T-helper 2 cell treated with Interferon-gamma antibody and Interleukin-4, amounts not matched to agents 5 μg/mL and 100 μg/mL, for 36 hours (primary cell): ENCODE results near the gene CD2BP2.
"Not testable (repeated sequence)": the region's sequence is repeated elsewhere in the genome, so short reads cannot be mapped to it uniquely, and the experiment has no call there.

Source experiments
- DNase-seq: peaks from one replicate; pipeline ENCODE4 v3.0.0; 2021; ENCODE audit warnings: low spot score
- H3K27ac Mint-ChIP-seq: one replicate; pipeline ENCODE4 v1.8.0; 2021; ENCODE audit warnings: mild to moderate bottlenecking, mixed read lengths
- H3K27me3 Mint-ChIP-seq: one replicate; pipeline ENCODE4 v1.8.0; 2021; ENCODE audit warnings: low read depth, mixed read lengths
- H3K36me3 Mint-ChIP-seq: one replicate; pipeline ENCODE4 v1.8.0; 2021; ENCODE audit warnings: low read depth, mixed read lengths
- H3K4me1 Mint-ChIP-seq: one replicate; pipeline ENCODE4 v1.8.0; 2021; ENCODE audit warnings: low read depth, mixed read lengths
- H3K4me3 Mint-ChIP-seq: one replicate; pipeline ENCODE4 v1.8.0; 2022; ENCODE audit warnings: mild to moderate bottlenecking, moderate library complexity, mixed read lengths
- H3K9me3 Mint-ChIP-seq: one replicate; pipeline ENCODE4 v1.8.0; 2021; ENCODE audit warnings: mixed read lengths

Gene CD2BP2

DNA sequence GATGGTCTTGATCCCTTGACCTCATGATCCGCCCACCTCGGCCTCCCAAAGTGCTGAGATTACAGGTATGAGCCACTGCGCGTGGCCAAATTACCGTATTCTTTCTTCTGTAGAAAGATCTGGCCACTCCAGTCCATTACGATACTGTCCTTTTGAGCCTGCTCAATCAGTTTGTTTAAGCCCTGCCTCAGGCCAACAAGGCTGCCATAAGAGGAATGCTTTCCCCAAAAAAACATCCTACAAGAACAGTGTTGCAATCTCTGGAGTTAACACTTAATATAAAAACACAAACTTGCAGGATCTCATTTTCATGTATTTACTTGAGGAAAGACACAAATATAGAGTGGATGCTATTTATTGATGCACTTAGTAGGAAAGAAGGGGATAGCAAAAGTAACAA, 30.9 kb downstream of the CD2BP2 start:
- H3K27ac Mint-ChIP-seq, H3K36me3 Mint-ChIP-seq, H3K4me3 Mint-ChIP-seq, H3K27me3 Mint-ChIP-seq, DNase-seq, H3K4me1 Mint-ChIP-seq, H3K9me3 Mint-ChIP-seq: not testable (repeated sequence)

DNA sequence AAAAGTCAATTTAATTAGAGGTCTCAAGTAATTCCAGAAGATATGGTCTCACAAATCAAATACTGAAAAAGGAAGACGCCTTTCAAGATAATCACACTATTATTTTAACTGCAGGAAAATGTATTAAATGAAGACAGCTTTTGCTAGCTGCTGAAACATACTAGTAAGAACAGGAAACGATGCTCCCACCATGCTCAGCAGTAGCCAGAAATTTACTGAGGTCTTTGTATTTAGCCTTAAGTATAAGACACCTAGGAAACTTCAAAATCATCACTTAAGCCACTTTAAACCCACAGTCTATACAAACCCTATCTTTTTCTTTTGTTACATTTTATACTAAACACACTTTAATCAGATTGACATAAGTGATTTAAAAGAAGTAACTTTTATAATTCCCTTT, 36.5 kb downstream of the CD2BP2 start:
- H3K27ac Mint-ChIP-seq, H3K4me3 Mint-ChIP-seq, DNase-seq, H3K4me1 Mint-ChIP-seq, H3K27me3 Mint-ChIP-seq, H3K36me3 Mint-ChIP-seq, H3K9me3 Mint-ChIP-seq: not testable (repeated sequence)

DNA sequence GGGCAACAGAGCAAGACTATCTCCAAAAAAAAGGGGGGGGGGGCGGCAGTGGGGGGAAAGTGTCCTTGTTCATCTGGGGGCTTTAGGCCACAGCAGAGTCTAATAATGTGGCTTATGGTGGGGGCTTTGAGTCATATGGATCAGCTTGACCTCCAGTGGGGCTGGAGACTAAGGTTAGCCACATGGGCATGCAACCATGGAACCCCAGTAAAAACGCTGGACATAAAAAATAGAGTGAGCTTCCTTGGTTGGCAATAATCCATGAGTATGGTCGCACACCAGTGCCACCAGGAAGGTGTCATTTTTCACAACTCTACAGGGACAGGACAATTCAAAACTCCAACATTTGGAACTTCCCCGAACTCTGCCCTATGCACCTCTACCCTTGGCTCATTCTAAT, 44.2 kb downstream of the CD2BP2 start:
- H3K27ac Mint-ChIP-seq, H3K27me3 Mint-ChIP-seq, H3K36me3 Mint-ChIP-seq, H3K4me3 Mint-ChIP-seq, H3K9me3 Mint-ChIP-seq, DNase-seq: not testable (repeated sequence)
- peaks cover 19% of the 10 kb centered on the region for H3K4me1 Mint-ChIP-seq

- not testable (repeated sequence) for H3K36me3 Mint-ChIP-seq, H3K9me3 Mint-ChIP-seq, H3K4me3 Mint-ChIP-seq, H3K27me3 Mint-ChIP-seq, DNase-seq, H3K27ac Mint-ChIP-seq
- H3K4me1 Mint-ChIP-seq = peaks cover 16% of the 10 kb centered on the region
Observed at GRCh38 chr16:30309255-30309654, 45.9 kb downstream of the CD2BP2 start.
